ENCODE measurements around the gene POLD1.
A peak's percentile ranks its signal among the peaks of the same experiment; 100 is the strongest.
"Not testable (repeated sequence)": the region's sequence is repeated elsewhere in the genome, so short reads cannot be mapped to it uniquely, and the experiment has no call there.

The POLD1 gene
- long read RNA-seq, transcript POLD1-201 (27 exons, 3,444 nt) = major isoform, 579 of 1,036 reads
- long read RNA-seq, transcript POLD1-214 (27 exons, 3,517 nt) = minor isoform, 11 of 1,036 reads
- long read RNA-seq, transcript POLD1-210 (27 exons, 3,437 nt) = minor isoform, 61 of 1,036 reads
- long read RNA-seq, transcript POLD1-212 (26 exons, 3,474 nt) = minor isoform, 19 of 1,036 reads
- long read RNA-seq, partial matches to known transcripts = 139 of 1,036 reads
- long read RNA-seq, other reads (novel, unspliced or antisense) = 226 of 1,036 reads

DNA sequence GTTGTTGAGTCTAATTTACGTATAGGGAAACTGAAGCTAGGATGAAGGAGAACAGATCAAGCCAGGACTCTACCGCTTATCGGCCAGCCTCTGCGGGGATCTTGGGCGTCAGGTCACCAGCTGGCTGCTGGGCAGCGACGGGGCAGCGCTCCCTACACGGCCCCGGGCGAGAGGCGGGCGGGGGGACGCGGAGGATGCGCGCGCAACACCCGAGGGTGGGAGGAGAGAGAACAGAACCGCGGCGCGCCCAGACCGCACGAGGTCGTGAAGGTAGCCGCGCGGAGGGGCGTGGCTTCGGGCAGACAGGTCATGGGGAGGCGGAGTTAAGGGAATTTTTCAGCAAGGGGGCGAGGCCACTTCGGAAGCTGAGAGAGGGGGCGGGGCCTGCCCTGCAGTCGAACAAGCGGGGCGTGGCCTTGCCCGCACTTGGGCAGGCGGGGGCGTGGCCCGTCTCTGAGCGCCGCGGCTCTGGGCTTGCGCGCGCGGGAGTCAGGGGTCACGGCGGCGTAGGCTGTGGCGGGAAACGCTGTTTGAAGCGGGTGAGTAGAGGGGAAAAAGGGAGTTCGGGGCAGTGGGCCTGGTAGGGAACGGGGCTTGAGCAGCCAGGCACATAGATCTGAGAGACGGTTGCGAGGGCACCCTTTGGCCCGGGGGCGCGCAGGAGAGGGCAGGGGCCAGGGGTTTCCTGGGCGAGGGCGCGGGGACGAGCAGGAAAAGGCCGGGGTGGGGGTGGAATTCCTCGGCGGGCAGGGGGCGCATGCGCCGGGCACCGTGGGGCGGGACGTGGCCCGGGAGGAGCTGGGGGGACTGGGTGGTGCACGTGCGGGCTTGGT, at the start of gene POLD1:
POLD1 (plus strand) TSS at position 496 of the 833 bp plus-strand sequence. CDS start 14,505 bp downstream, outside the sequence.
- TF ChIP-seq SPI1 (IDR thresholded peaks at IDR 0.05; ENCODE audit: borderline replicate concordance, low read depth) (no peak), POLR2AphosphoS5 (IDR thresholded peaks at IDR 0.05; ENCODE audit: low read depth) (peak; percentile 86), GABPA (IDR thresholded peaks at IDR 0.05; ENCODE audit: low read depth) (no peak)
- TF ChIP-seq, protein P1, sequence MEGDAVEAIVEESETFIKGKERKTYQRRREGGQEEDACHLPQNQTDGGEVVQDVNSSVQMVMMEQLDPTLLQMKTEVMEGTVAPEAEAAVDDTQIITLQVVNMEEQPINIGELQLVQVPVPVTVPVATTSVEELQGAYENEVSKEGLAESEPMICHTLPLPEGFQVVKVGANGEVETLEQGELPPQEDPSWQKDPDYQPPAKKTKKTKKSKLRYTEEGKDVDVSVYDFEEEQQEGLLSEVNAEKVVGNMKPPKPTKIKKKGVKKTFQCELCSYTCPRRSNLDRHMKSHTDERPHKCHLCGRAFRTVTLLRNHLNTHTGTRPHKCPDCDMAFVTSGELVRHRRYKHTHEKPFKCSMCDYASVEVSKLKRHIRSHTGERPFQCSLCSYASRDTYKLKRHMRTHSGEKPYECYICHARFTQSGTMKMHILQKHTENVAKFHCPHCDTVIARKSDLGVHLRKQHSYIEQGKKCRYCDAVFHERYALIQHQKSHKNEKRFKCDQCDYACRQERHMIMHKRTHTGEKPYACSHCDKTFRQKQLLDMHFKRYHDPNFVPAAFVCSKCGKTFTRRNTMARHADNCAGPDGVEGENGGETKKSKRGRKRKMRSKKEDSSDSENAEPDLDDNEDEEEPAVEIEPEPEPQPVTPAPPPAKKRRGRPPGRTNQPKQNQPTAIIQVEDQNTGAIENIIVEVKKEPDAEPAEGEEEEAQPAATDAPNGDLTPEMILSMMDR (IDR thresholded peaks at IDR 0.05; ENCODE audit: insufficient read depth, low read length) = no peak
- Histone ChIP-seq H3K27me3 (ENCODE audit: insufficient read depth, poor library complexity, severe bottlenecking) (no peaks in the 10 kb centered on the region), H3K4me3 (replicated peaks; ENCODE audit: insufficient read depth, low read length) (peak within 1 kb of the TSS; percentile 81), H3K27ac (replicated peaks) (peak within 1 kb of the TSS; percentile 94)
- peak; percentile 96 to 97 for DNase-seq (ENCODE audit: low read depth in 1 of 2, low spot score in 1 of 2)

DNA sequence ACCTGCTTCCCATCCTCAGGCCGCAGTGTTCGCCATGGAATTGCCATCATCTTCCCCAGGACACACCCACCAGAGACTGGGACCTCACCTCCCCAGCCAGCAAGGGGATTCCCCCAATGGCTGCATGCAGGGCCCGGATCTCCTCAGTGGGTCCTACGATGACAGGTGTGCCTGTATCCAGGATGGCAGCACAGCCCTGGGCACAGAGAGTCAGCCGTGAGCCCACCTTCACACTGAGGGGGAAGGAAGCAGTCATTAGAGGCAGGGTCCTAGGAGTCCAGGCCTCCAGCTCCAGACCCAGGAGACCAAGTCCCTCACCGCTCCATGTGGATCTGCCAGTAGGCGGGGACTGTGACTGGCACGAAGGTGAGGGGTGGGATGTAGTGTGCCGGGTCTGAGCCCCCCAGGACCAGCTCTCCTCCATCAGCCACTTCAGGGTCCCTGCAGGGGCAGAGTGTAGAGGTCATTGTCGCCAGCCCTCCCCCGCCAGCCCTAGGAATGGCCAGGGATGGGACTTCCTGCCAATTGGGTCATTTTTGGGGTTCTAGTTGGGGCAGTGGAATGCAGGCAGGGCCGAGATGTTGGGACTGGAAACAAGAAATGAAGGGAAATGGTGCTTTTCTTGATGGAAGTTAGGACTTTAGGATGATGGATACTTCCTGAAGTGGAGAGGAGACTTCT, 49.3 kb upstream of the POLD1 start:
- Histone ChIP-seq H3K27ac (replicated peaks) (no peak overlapping the region), H3K4me3 (replicated peaks; ENCODE audit: insufficient read depth, low read length) (no peak overlapping the region), H3K27me3 (ENCODE audit: insufficient read depth, poor library complexity, severe bottlenecking) (peaks cover 20% of the 10 kb centered on the region)
- DNase-seq (ENCODE audit: low read depth in 1 of 2, low spot score in 1 of 2) = no peak
- TF ChIP-seq, protein P2, sequence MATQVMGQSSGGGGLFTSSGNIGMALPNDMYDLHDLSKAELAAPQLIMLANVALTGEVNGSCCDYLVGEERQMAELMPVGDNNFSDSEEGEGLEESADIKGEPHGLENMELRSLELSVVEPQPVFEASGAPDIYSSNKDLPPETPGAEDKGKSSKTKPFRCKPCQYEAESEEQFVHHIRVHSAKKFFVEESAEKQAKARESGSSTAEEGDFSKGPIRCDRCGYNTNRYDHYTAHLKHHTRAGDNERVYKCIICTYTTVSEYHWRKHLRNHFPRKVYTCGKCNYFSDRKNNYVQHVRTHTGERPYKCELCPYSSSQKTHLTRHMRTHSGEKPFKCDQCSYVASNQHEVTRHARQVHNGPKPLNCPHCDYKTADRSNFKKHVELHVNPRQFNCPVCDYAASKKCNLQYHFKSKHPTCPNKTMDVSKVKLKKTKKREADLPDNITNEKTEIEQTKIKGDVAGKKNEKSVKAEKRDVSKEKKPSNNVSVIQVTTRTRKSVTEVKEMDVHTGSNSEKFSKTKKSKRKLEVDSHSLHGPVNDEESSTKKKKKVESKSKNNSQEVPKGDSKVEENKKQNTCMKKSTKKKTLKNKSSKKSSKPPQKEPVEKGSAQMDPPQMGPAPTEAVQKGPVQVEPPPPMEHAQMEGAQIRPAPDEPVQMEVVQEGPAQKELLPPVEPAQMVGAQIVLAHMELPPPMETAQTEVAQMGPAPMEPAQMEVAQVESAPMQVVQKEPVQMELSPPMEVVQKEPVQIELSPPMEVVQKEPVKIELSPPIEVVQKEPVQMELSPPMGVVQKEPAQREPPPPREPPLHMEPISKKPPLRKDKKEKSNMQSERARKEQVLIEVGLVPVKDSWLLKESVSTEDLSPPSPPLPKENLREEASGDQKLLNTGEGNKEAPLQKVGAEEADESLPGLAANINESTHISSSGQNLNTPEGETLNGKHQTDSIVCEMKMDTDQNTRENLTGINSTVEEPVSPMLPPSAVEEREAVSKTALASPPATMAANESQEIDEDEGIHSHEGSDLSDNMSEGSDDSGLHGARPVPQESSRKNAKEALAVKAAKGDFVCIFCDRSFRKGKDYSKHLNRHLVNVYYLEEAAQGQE (IDR thresholded peaks at IDR 0.05; ENCODE audit: insufficient replicate concordance, low read depth) = no peak
- TF ChIP-seq SPI1 (IDR thresholded peaks at IDR 0.05; ENCODE audit: borderline replicate concordance, low read depth) (no peak), POLR2AphosphoS5 (IDR thresholded peaks at IDR 0.05; ENCODE audit: low read depth) (no peak), GABPA (IDR thresholded peaks at IDR 0.05; ENCODE audit: low read depth) (no peak)
- TF ChIP-seq, protein P1 (IDR thresholded peaks at IDR 0.05; ENCODE audit: insufficient read depth, low read length) = no peak

DNA sequence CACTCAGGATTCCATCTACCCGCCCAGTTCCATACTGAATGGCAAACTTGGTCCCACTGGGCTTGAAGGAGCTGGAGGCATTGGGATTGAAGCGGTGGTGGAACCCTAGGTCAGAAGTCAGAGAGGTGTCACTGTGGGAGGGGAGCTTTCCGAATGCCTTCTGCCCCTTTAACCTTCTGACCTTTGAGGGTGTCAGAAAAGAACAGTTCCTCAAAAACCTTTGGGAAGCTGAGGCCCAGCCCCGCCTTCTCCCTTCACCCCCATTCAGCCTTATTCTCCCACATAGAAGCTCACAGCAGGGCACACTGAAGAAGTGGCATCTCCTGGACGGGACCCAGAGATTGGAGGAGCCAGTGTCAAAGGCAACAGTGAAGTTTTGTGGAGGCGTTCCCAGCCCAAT, 47.1 kb upstream of the POLD1 start:
- H3K4me3 ChIP-seq (replicated peaks; ENCODE audit: insufficient read depth, low read length); DNase-seq (ENCODE audit: low read depth in 1 of 2, low spot score in 1 of 2); H3K27ac ChIP-seq (replicated peaks); H3K27me3 ChIP-seq (ENCODE audit: insufficient read depth, poor library complexity, severe bottlenecking): not testable (repeated sequence)

DNA sequence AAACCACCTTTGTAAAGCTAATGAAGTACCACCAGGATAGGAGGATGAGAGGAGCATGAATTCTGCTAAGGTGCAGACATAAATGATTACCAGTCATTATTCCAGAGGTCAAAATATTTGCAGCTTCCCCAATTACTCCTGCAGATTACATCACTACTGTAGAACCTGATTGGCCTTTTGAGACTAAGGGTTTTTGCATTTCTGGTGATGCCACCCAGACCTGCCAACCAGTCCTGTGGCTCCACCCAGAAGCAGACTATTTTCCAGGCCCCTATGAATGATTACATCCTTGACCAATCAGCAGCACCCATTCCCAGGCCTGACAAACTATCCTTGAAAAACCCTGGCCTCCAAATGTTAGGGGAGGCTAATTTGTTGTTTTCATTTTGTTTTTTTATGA, 43.8 kb upstream of the POLD1 start:
- H3K27me3 ChIP-seq (ENCODE audit: insufficient read depth, poor library complexity, severe bottlenecking) = no peaks in the 10 kb centered on the region

More for the DNA sequence above, 43.8 kb upstream of the POLD1 start:
- TF ChIP-seq, protein P1 (IDR thresholded peaks at IDR 0.05; ENCODE audit: insufficient read depth, low read length) = no peak
- no peak for TF ChIP-seq GABPA (IDR thresholded peaks at IDR 0.05; ENCODE audit: low read depth)
- TF ChIP-seq SPI1 (IDR thresholded peaks at IDR 0.05; ENCODE audit: borderline replicate concordance, low read depth) = no peak
- TF ChIP-seq POLR2AphosphoS5 (IDR thresholded peaks at IDR 0.05; ENCODE audit: low read depth) = no peak
- TF ChIP-seq, protein P2 (IDR thresholded peaks at IDR 0.05; ENCODE audit: insufficient replicate concordance, low read depth) = no peak
- DNase-seq (ENCODE audit: low read depth in 1 of 2, low spot score in 1 of 2) = no peak
- Histone ChIP-seq H3K27ac (replicated peaks) (no peak overlapping the region), H3K4me3 (replicated peaks; ENCODE audit: insufficient read depth, low read length) (no peak overlapping the region)

Measured in HL-60 (cell line).